Activated naive CD4-positive, alpha-beta T cell treated with anti-CD3 and anti-CD28 coated beads, Interleukin-2, amount 10 ng/mL, durations not matched to agents 7 days and 5 days (primary cell): Measurements from ENCODE around the gene CHRNA4.
"Not testable (repeated sequence)": the region's sequence is repeated elsewhere in the genome, so short reads cannot be mapped to it uniquely, and the experiment has no call there.

Experiments
- CTCF ChIA-PET: fragments of 350-600 bp; sonication (Branson Sonifier 250); formaldehyde crosslinking; loops from one replicate; lab custom pipeline; 2021; ENCODE audit warnings: antibody characterized with exemption; lab: Charles Lee
- DNase-seq: peaks from one replicate; pipeline ENCODE4 v3.0.0-alpha.2; 2020
- H3K27ac Mint-ChIP-seq: one replicate; pipeline ENCODE4 v1.8.0; 2021; ENCODE audit warnings: mild to moderate bottlenecking, moderate library complexity, mixed read lengths
- H3K27me3 Mint-ChIP-seq: one replicate; pipeline ENCODE4 v1.8.0; 2021; ENCODE audit warnings: mild to moderate bottlenecking, mixed read lengths
- H3K36me3 Mint-ChIP-seq: one replicate; pipeline ENCODE4 v1.8.0; 2021; ENCODE audit warnings: mixed read lengths
- H3K4me1 Mint-ChIP-seq: one replicate; pipeline ENCODE4 v1.8.0; 2021; ENCODE audit warnings: mixed read lengths
- H3K4me3 Mint-ChIP-seq: one replicate; pipeline ENCODE4 v1.8.0; 2021; ENCODE audit warnings: mild to moderate bottlenecking, moderate library complexity, mixed read lengths
- H3K9me3 Mint-ChIP-seq: one replicate; pipeline ENCODE4 v1.8.0; 2021; ENCODE audit warnings: mixed read lengths

The CHRNA4 gene

GRCh38 chr20:63310265-63310991 lies 50.7 kb downstream of the CHRNA4 start:
- no peak overlapping the region for H3K4me3 Mint-ChIP-seq
- no peak for DNase-seq
- CTCF ChIA-PET, result interaction anchor here (1.0 to 3.9 kb wide), 5 partner anchors 8 to 87 kb away, joined by 3 to 34 read pairs (median 5); no protein-coding TSS in a partner anchor
- H3K4me1 Mint-ChIP-seq, result no peaks in the 10 kb centered on the region
- no peaks in the 10 kb centered on the region for H3K36me3 Mint-ChIP-seq
- H3K27me3 Mint-ChIP-seq, result no peaks in the 10 kb centered on the region
- no peak overlapping the region for H3K27ac Mint-ChIP-seq
- no peaks in the 10 kb centered on the region for H3K9me3 Mint-ChIP-seq

GRCh38 chr20:63309261-63310071 lies 51.7 kb downstream of the CHRNA4 start:
- peak; percentile 52 for DNase-seq
- H3K36me3 Mint-ChIP-seq, result no peaks in the 10 kb centered on the region
- CTCF ChIA-PET, result interaction anchor here (1.1 to 3.9 kb wide), 6 partner anchors 9 to 72 kb away, joined by 3 to 34 read pairs (median 5); no protein-coding TSS in a partner anchor
- H3K4me3 Mint-ChIP-seq, result no peak overlapping the region
- no peaks in the 10 kb centered on the region for H3K4me1 Mint-ChIP-seq
- no peak overlapping the region for H3K27ac Mint-ChIP-seq
- H3K27me3 Mint-ChIP-seq, result no peaks in the 10 kb centered on the region
- no peaks in the 10 kb centered on the region for H3K9me3 Mint-ChIP-seq

- CTCF ChIA-PET, result interaction anchor here (1.5 to 3.9 kb wide), 4 partner anchors 9 to 73 kb away, joined by 4 to 34 read pairs (median 4); no protein-coding TSS in a partner anchor
These were observed 52.8 kb downstream of the CHRNA4 start for GRCh38 chr20:63308218-63308911.

GRCh38 chr20:63307538-63308217 lies 53.5 kb downstream of the CHRNA4 start:
- no peak overlapping the region for H3K4me3 Mint-ChIP-seq
- no peaks in the 10 kb centered on the region for H3K4me1 Mint-ChIP-seq
- H3K27ac Mint-ChIP-seq, result no peak overlapping the region
- H3K36me3 Mint-ChIP-seq, result no peaks in the 10 kb centered on the region
- H3K9me3 Mint-ChIP-seq, result no peaks in the 10 kb centered on the region
- no peaks in the 10 kb centered on the region for H3K27me3 Mint-ChIP-seq
- CTCF ChIA-PET, result interaction anchor here (2.1 to 3.9 kb wide), 2 partner anchors 9 to 74 kb away, joined by 4 to 34 read pairs; no protein-coding TSS in a partner anchor
- DNase-seq, result no peak

More at GRCh38 chr20:63308218-63308911, 52.8 kb downstream of the CHRNA4 start:
- H3K4me3 Mint-ChIP-seq, result no peak overlapping the region
- no peaks in the 10 kb centered on the region for H3K36me3 Mint-ChIP-seq
- H3K27ac Mint-ChIP-seq, result no peak overlapping the region
- no peaks in the 10 kb centered on the region for H3K27me3 Mint-ChIP-seq
- DNase-seq, result no peak
- no peaks in the 10 kb centered on the region for H3K4me1 Mint-ChIP-seq
- H3K9me3 Mint-ChIP-seq, result no peaks in the 10 kb centered on the region

- Mint-ChIP-seq H3K4me1 (no peaks in the 10 kb centered on the region), H3K4me3 (no peak overlapping the region), H3K36me3 (no peaks in the 10 kb centered on the region), H3K9me3 (no peaks in the 10 kb centered on the region), H3K27ac (no peak overlapping the region), H3K27me3 (no peaks in the 10 kb centered on the region)
- CTCF ChIA-PET, result interaction anchor here (2.1 kb wide), 1 partner anchor 10 kb away, joined by 4 read pairs; no protein-coding TSS in a partner anchor
- no peak for DNase-seq
These were observed 54.2 kb downstream of the CHRNA4 start for GRCh38 chr20:63306673-63307537.

GRCh38 chr20:63305933-63306672 lies 55.0 kb downstream of the CHRNA4 start:
- H3K4me3 Mint-ChIP-seq, H3K27ac Mint-ChIP-seq, H3K4me1 Mint-ChIP-seq, H3K27me3 Mint-ChIP-seq, H3K9me3 Mint-ChIP-seq, CTCF ChIA-PET, H3K36me3 Mint-ChIP-seq, DNase-seq: not testable (repeated sequence)

- H3K4me1 Mint-ChIP-seq, result no peaks in the 10 kb centered on the region
- H3K4me3 Mint-ChIP-seq, result no peak overlapping the region
- CTCF ChIA-PET, result no interaction called here
These were observed 55.8 kb downstream of the CHRNA4 start for GRCh38 chr20:63305393-63305792.

GRCh38 chr20:63303095-63303666 lies 58.0 kb downstream of the CHRNA4 start:
- H3K9me3 Mint-ChIP-seq, result no peaks in the 10 kb centered on the region
- CTCF ChIA-PET, result no interaction called here
- DNase-seq, result no peak
- no peaks in the 10 kb centered on the region for H3K4me1 Mint-ChIP-seq
- H3K27me3 Mint-ChIP-seq, result peaks cover 11% of the 10 kb centered on the region
- no peak overlapping the region for H3K27ac Mint-ChIP-seq
- no peaks in the 10 kb centered on the region for H3K36me3 Mint-ChIP-seq
- no peak overlapping the region for H3K4me3 Mint-ChIP-seq

More at GRCh38 chr20:63305393-63305792, 55.8 kb downstream of the CHRNA4 start:
- DNase-seq, result no peak
- Mint-ChIP-seq H3K27ac (no peak overlapping the region), H3K36me3 (no peaks in the 10 kb centered on the region), H3K27me3 (no peaks in the 10 kb centered on the region), H3K9me3 (no peaks in the 10 kb centered on the region)

- no peak overlapping the region for H3K27ac Mint-ChIP-seq
These were observed 59.5 kb downstream of the CHRNA4 start for GRCh38 chr20:63301671-63302070.

GRCh38 chr20:63298731-63299312 lies 62.3 kb downstream of the CHRNA4 start:
- CTCF ChIA-PET, result no interaction called here

More at GRCh38 chr20:63301671-63302070, 59.5 kb downstream of the CHRNA4 start:
- H3K4me3 Mint-ChIP-seq, result no peak overlapping the region
- DNase-seq, result no peak
- no peaks in the 10 kb centered on the region for H3K4me1 Mint-ChIP-seq
- H3K27me3 Mint-ChIP-seq, result peaks cover 21% of the 10 kb centered on the region
- CTCF ChIA-PET, result no interaction called here
- H3K9me3 Mint-ChIP-seq, result no peaks in the 10 kb centered on the region
- H3K36me3 Mint-ChIP-seq, result no peaks in the 10 kb centered on the region

GRCh38 chr20:63297796-63298572 lies 63.2 kb downstream of the CHRNA4 start:
- no peak overlapping the region for H3K4me3 Mint-ChIP-seq
- no peaks in the 10 kb centered on the region for H3K9me3 Mint-ChIP-seq
- peaks cover 54% of the 10 kb centered on the region for H3K27me3 Mint-ChIP-seq
- no peaks in the 10 kb centered on the region for H3K36me3 Mint-ChIP-seq
- no peak overlapping the region for H3K27ac Mint-ChIP-seq
- CTCF ChIA-PET, result no interaction called here
- H3K4me1 Mint-ChIP-seq, result peaks cover 13% of the 10 kb centered on the region
- DNase-seq, result no peak

More at GRCh38 chr20:63298731-63299312, 62.3 kb downstream of the CHRNA4 start:
- peaks cover 47% of the 10 kb centered on the region for H3K27me3 Mint-ChIP-seq
- peaks cover 13% of the 10 kb centered on the region for H3K4me1 Mint-ChIP-seq
- H3K27ac Mint-ChIP-seq, result no peak overlapping the region
- no peak for DNase-seq
- H3K9me3 Mint-ChIP-seq, result no peaks in the 10 kb centered on the region
- no peaks in the 10 kb centered on the region for H3K36me3 Mint-ChIP-seq
- no peak overlapping the region for H3K4me3 Mint-ChIP-seq
